Measurements from ENCODE around the gene SLC26A2. TPM values are rescaled to one million over a fixed set of nuclear protein-coding genes. Genes with fewer than 3 reads are reported as not detected.
A peak's percentile ranks its signal among the peaks of the same experiment; 100 is the strongest.

The SLC26A2 gene
- total RNA-seq, 1 donor from 2014 or later, result 15.4 TPM

GRCh38 chr5:149938279-149938678, 22.3 kb upstream of the SLC26A2 start:
- no peak for DNase-seq (ENCODE audit: low spot score in 2 of 2, unreplicated experiment in 2 of 2)
- peaks cover 69% of the 10 kb centered on the region for H3K4me1 Mint-ChIP-seq
- no peaks in the 10 kb centered on the region for H3K27me3 Mint-ChIP-seq (ENCODE audit: low read depth)
- H3K9me3 Mint-ChIP-seq, result no peaks in the 10 kb centered on the region
- H3K36me3 Mint-ChIP-seq, result no peaks in the 10 kb centered on the region
- H3K4me3 Mint-ChIP-seq, result no peak overlapping the region
- TF ChIP-seq, protein P1, sequence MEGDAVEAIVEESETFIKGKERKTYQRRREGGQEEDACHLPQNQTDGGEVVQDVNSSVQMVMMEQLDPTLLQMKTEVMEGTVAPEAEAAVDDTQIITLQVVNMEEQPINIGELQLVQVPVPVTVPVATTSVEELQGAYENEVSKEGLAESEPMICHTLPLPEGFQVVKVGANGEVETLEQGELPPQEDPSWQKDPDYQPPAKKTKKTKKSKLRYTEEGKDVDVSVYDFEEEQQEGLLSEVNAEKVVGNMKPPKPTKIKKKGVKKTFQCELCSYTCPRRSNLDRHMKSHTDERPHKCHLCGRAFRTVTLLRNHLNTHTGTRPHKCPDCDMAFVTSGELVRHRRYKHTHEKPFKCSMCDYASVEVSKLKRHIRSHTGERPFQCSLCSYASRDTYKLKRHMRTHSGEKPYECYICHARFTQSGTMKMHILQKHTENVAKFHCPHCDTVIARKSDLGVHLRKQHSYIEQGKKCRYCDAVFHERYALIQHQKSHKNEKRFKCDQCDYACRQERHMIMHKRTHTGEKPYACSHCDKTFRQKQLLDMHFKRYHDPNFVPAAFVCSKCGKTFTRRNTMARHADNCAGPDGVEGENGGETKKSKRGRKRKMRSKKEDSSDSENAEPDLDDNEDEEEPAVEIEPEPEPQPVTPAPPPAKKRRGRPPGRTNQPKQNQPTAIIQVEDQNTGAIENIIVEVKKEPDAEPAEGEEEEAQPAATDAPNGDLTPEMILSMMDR (IDR thresholded peaks at IDR 0.05; ENCODE audit: unreplicated experiment), result no peak
- peak overlapping the region; percentile 76 for H3K27ac Mint-ChIP-seq

- H3K4me3 Mint-ChIP-seq, result no peak overlapping the region
- H3K27ac Mint-ChIP-seq, result peak overlapping the region; percentile 10
- H3K4me1 Mint-ChIP-seq, result peaks cover 74% of the 10 kb centered on the region
Measured at GRCh38 chr5:149938791-149939358, 21.7 kb upstream of the SLC26A2 start.

DNA sequence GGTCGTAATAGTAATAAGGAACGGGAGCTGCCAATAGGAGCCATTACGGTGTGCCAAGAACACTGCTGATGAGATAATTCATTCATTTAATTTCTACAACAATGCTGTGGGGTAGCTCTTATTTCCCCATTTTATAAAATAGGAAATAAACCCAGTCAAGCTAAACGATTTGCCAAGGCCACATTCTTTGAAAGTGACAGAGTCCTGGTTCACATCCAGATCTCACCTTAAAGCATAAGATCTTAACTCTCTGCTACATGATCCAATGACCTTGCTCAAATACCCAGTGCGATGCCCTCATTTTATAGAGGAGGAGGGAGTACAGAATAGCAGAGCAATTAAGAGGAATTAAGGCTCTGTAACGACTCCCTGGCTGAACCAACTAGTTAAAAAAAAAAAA, 21.0 kb upstream of the SLC26A2 start:
- Mint-ChIP-seq H3K27ac (no peak overlapping the region), H3K27me3 (ENCODE audit: low read depth) (no peaks in the 10 kb centered on the region), H3K4me3 (no peak overlapping the region), H3K9me3 (no peaks in the 10 kb centered on the region), H3K36me3 (no peaks in the 10 kb centered on the region), H3K4me1 (peaks cover 76% of the 10 kb centered on the region)
- no peak for DNase-seq (ENCODE audit: low spot score in 2 of 2, unreplicated experiment in 2 of 2)
- TF ChIP-seq, protein P1 (IDR thresholded peaks at IDR 0.05; ENCODE audit: unreplicated experiment), result no peak

More at GRCh38 chr5:149938791-149939358, 21.7 kb upstream of the SLC26A2 start:
- Mint-ChIP-seq H3K36me3 (no peaks in the 10 kb centered on the region), H3K27me3 (ENCODE audit: low read depth) (no peaks in the 10 kb centered on the region), H3K9me3 (no peaks in the 10 kb centered on the region)
- TF ChIP-seq, protein P1 (IDR thresholded peaks at IDR 0.05; ENCODE audit: unreplicated experiment), result no peak
- no peak for DNase-seq (ENCODE audit: low spot score in 2 of 2, unreplicated experiment in 2 of 2)

- Mint-ChIP-seq H3K27me3 (ENCODE audit: low read depth) (no peaks in the 10 kb centered on the region), H3K4me1 (peaks cover 82% of the 10 kb centered on the region)
- DNase-seq (ENCODE audit: low spot score in 2 of 2, unreplicated experiment in 2 of 2), result no peak
Measured at GRCh38 chr5:149940077-149940574, 20.4 kb upstream of the SLC26A2 start.

GRCh38 chr5:149940941-149941644, 19.5 kb upstream of the SLC26A2 start:
- H3K27me3 Mint-ChIP-seq (ENCODE audit: low read depth), result no peaks in the 10 kb centered on the region
- peak overlapping the region; percentile 36 for H3K27ac Mint-ChIP-seq
- no peaks in the 10 kb centered on the region for H3K9me3 Mint-ChIP-seq
- H3K4me1 Mint-ChIP-seq, result peaks cover 75% of the 10 kb centered on the region
- DNase-seq (ENCODE audit: low spot score in 2 of 2, unreplicated experiment in 2 of 2), result no peak
- TF ChIP-seq, protein P1 (IDR thresholded peaks at IDR 0.05; ENCODE audit: unreplicated experiment), result no peak
- no peaks in the 10 kb centered on the region for H3K36me3 Mint-ChIP-seq
- H3K4me3 Mint-ChIP-seq, result no peak overlapping the region

More at GRCh38 chr5:149940077-149940574, 20.4 kb upstream of the SLC26A2 start:
- no peaks in the 10 kb centered on the region for H3K9me3 Mint-ChIP-seq
- H3K4me3 Mint-ChIP-seq, result no peak overlapping the region
- TF ChIP-seq, protein P1 (IDR thresholded peaks at IDR 0.05; ENCODE audit: unreplicated experiment), result no peak
- peak overlapping the region; percentile 45 for H3K27ac Mint-ChIP-seq
- H3K36me3 Mint-ChIP-seq, result no peaks in the 10 kb centered on the region
